Heart left ventricle (tissue), 16 donors: ENCODE data around the gene TADA2A. TPM values are rescaled to one million over a fixed set of nuclear protein-coding genes. Genes with fewer than 3 reads are reported as not detected.
A peak's percentile ranks its signal among the peaks of the same experiment; 100 is the strongest.

Experiments
- ATAC-seq, 4 donors: fragments of 200-7000 bp; cut with Tn5 transposase; one replicate each; pipeline ENCODE4 v1.9.1; 2020 to 2022; ENCODE audit warnings: moderate library complexity in 4 of 4, mild to moderate bottlenecking in 3 of 4, moderate number of reproducible peaks in 1 of 4
- DNase-seq, 5 donors: peaks; one replicate each; pipeline ENCODE4 v3.0.0-alpha.2; 2020
- H3K27ac ChIP-seq, 12 donors: fragments of 200-600 bp; sonication (generic) in 4 of 12; one replicate each; pipeline versions ENCODE4 v1.5.0 to v1.8.0; 2016 to 2022; ENCODE audit warnings: mild to moderate bottlenecking in 2 of 12
- H3K27me3 ChIP-seq, 9 donors: fragments of 200-600 bp; sonication (generic) in 2 of 9; one replicate each; pipeline versions ENCODE4 v1.5.1 to v1.8.0; 2016 to 2022; ENCODE audit warnings: mild to moderate bottlenecking in 3 of 9
- H3K36me3 ChIP-seq, 9 donors: fragments of 200-600 bp; sonication (generic) in 2 of 9; one replicate each; pipeline versions ENCODE4 v1.5.0 to v1.8.0; 2018 to 2022; ENCODE audit warnings: mild to moderate bottlenecking in 2 of 9
- H3K4me1 ChIP-seq, 12 donors: fragments of 200-600 bp; sonication (generic) in 4 of 12; one replicate each; pipeline versions ENCODE4 v1.5.0 to v1.8.0; 2016 to 2022; ENCODE audit warnings: mild to moderate bottlenecking in 3 of 12
- H3K4me3 ChIP-seq, 12 donors: fragments of 200-600 bp; sonication (generic) in 4 of 12; one replicate each; pipeline versions ENCODE4 v1.5.0 to v1.8.0; 2017 to 2022; ENCODE audit warnings: mild to moderate bottlenecking in 9 of 12, moderate library complexity in 4 of 12
- H3K9me3 ChIP-seq, 12 donors: fragments of 200-600 bp; sonication (generic) in 4 of 12; one replicate each; pipeline versions ENCODE4 v1.5.0 to v1.8.0; 2016 to 2022; ENCODE audit warnings: mild to moderate bottlenecking in 1 of 12
- CTCF ChIP-seq, 12 donors: fragments of 200-600 bp; sonication (generic) in 4 of 12; IDR thresholded peaks; one replicate each; pipeline versions ENCODE4 v1.5.0 to v1.8.0; 2018 to 2022; ENCODE audit warnings: antibody characterized with exemption in 12 of 12, mild to moderate bottlenecking in 5 of 12
- POLR2A ChIP-seq, 2 donors: fragments of 450-650 bp; IDR thresholded peaks; one replicate each; pipeline ENCODE4 v1.6.1; 2017; ENCODE audit warnings: antibody characterized with exemption in 2 of 2, mild to moderate bottlenecking in 2 of 2, moderate library complexity in 2 of 2
- WGBS, 4 donors: extraction: QIAGEN DNeasy Blood & Tissue Kit in 2 of 4; methylation state at CpG; one replicate each; pipeline versions ENCODE4 v1.1.5 to v1.1.7; 2013 to 2018; 5-methylcytosine and 5-hydroxymethylcytosine counted together
- intact Hi-C, 10 donors: fragments of 100-400 bp; cut with DNase I; formaldehyde crosslinking; loops; one replicate each; pipeline versions ENCODE4 v1.11.1 to v1.14.2; 2022
- polyA plus RNA-seq, 2 donors: library from polyadenylated mRNA; stranded (reverse); fragments of 200-250 nt; gene quantifications; one replicate each; pipeline ENCODE4 v1.2.3, GENCODE V29; 2013
- total RNA-seq, 9 donors: library from RNA; depleted of rRNA in 2 of 9; stranded (reverse); fragments of >200 nt in 2 of 9; fragmentation: NEBNext Ultra II Directional in 3 of 9; extraction: Animal tissue kit (Norgen Biotek cat#: 25700) in 3 of 9; gene quantifications; one replicate each; pipeline versions ENCODE4 v1.1.0 to v1.2.4, GENCODE V29; 2016 to 2023
- donor health status: ischemic (EF 13 %, LVEDD 7.1; RV severe dilation, severe dysfunction).
- donor health status: healthy with polysubstance abuse.
- donor health status: DM: no; HTN: yes; CAD: no.
- donor health status: DM: no; HTN: no; CAD: no.
- donor health status: ischemic (EF 25% LVEDD 6.9; RV normal size, moderate dysfunction).
- donor health status: ischemic (EF 25% LVEDD 5.7; RV mildly dilated, moderate dysfunction).
- donor health status: healthy.
- donor health status: DM: yes; HTN: yes; CAD: no.
- donor health status: ischemic (EF 35%, LVEDD 5.7; RV mildly dilated, moderate dysfunction).
- donor health status: nonischemic (EF 11% LVEDD 7.7; RV severe dilation, severe dysfunction).
- donor health status: DM: yes; HTN: yes; CAD: no.
- donor health status: PGD.
- donor health status: ischemic (EF 29% LVEDD 5.4; RV normal size, mild dysfunction).
- donor health status: nonischemic (EF 23%, LVEDD 6.1; RV moderate dilation, normal function).

Gene TADA2A
- total and polyA plus RNA-seq, 11 donors, result 5.7 to 19.4 (median 12.5) TPM

GRCh38 chr17:37502009-37502936 is 95.6 kb downstream of the TADA2A start:
- TF ChIP-seq POLR2A (IDR thresholded peaks at IDR 0.05) (no peak), CTCF (IDR thresholded peaks at IDR 0.05) (no peak)
- ATAC-seq, result no peak

GRCh38 chr17:37503148-37503547 is 96.5 kb downstream of the TADA2A start:
- Histone ChIP-seq H3K4me3 (no peak overlapping the region), H3K27me3 (no peaks in the 10 kb centered on the region), H3K4me1 (peaks cover 0 to 14% (median 1%) of the 10 kb centered on the region in 12 donors), H3K36me3 (peaks cover 0 to 6% (median 0%) of the 10 kb centered on the region in 9 donors), H3K9me3 (no peaks in the 10 kb centered on the region), H3K27ac (no peak overlapping the region)
- TF ChIP-seq CTCF (IDR thresholded peaks at IDR 0.05) (no peak), POLR2A (IDR thresholded peaks at IDR 0.05) (no peak)
- no peak for DNase-seq
- no peak for ATAC-seq
- intact Hi-C loops, result no loop called here
- WGBS, 4 donors, result 90 to 97% (median 96%) methylated on average over 6 of the region's 6 CpGs

More at GRCh38 chr17:37502009-37502936, 95.6 kb downstream of the TADA2A start:
- WGBS, 4 donors, result 84 to 95% (median 92%) methylated on average over 10 of the region's 10 CpGs
- no peaks in the 10 kb centered on the region for H3K27me3 ChIP-seq
- no peaks in the 10 kb centered on the region for H3K9me3 ChIP-seq
- H3K27ac ChIP-seq, result no peak overlapping the region
- no peak for DNase-seq
- intact Hi-C loops, result no loop called here
- peaks cover 0 to 6% (median 0%) of the 10 kb centered on the region in 9 donors for H3K36me3 ChIP-seq
- no peak overlapping the region for H3K4me3 ChIP-seq
- H3K4me1 ChIP-seq, result peaks cover 0 to 7% (median under 1%) of the 10 kb centered on the region in 12 donors

GRCh38 chr17:37505333-37505732 is 98.6 kb downstream of the TADA2A start:
- intact Hi-C loops, result no loop called here
- 88 to 92% (median 90%) methylated on average over 3 of the region's 3 CpGs for WGBS, 4 donors
- TF ChIP-seq CTCF (IDR thresholded peaks at IDR 0.05) (no peak), POLR2A (IDR thresholded peaks at IDR 0.05) (no peak)
- H3K9me3 ChIP-seq, result no peaks in the 10 kb centered on the region
- DNase-seq, result no peak
- ATAC-seq, result no peak
- no peak overlapping the region for H3K4me3 ChIP-seq
- H3K36me3 ChIP-seq, result peaks cover 0 to 3% (median 0%) of the 10 kb centered on the region in 9 donors
- H3K4me1 ChIP-seq, result peaks cover 0 to 15% (median 1%) of the 10 kb centered on the region in 12 donors
- H3K27me3 ChIP-seq, result no peaks in the 10 kb centered on the region
- no peak overlapping the region for H3K27ac ChIP-seq

- Histone ChIP-seq H3K27me3 (no peaks in the 10 kb centered on the region), H3K4me1 (peaks cover 0 to 15% (median 1%) of the 10 kb centered on the region in 12 donors), H3K9me3 (no peaks in the 10 kb centered on the region), H3K4me3 (no peak overlapping the region), H3K27ac (no peak overlapping the region), H3K36me3 (peaks cover 0 to 10% (median 0%) of the 10 kb centered on the region in 9 donors)
- intact Hi-C loops, result no loop called here
- peak; percentile 17 to 59 (median 48) for ATAC-seq
- no peak for DNase-seq
- TF ChIP-seq POLR2A (IDR thresholded peaks at IDR 0.05) (no peak), CTCF (IDR thresholded peaks at IDR 0.05) (peak in 10 of 12 donors; percentile 12 to 51 (median 22))
- 54 to 73% (median 60%) methylated on average over 10 of the region's 10 CpGs for WGBS, 4 donors
These were observed 100.0 kb downstream of the TADA2A start for GRCh38 chr17:37506678-37507077.
